Stimulated activated CD8-positive, alpha-beta memory T cell treated with anti-CD3 and anti-CD28 coated beads, Interleukin-15, amount 100 ng/mL, for 1 hour (primary cell): ENCODE measurements around the gene FAM78A.

Experiments used
- DNase-seq: peaks from one replicate; pipeline ENCODE4 v3.0.0-alpha.2; 2020; ENCODE audit warnings: low read depth

Gene FAM78A, protein sequence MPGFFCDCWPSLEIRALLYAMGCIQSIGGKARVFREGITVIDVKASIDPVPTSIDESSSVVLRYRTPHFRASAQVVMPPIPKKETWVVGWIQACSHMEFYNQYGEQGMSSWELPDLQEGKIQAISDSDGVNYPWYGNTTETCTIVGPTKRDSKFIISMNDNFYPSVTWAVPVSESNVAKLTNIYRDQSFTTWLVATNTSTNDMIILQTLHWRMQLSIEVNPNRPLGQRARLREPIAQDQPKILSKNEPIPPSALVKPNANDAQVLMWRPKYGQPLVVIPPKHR

DNA sequence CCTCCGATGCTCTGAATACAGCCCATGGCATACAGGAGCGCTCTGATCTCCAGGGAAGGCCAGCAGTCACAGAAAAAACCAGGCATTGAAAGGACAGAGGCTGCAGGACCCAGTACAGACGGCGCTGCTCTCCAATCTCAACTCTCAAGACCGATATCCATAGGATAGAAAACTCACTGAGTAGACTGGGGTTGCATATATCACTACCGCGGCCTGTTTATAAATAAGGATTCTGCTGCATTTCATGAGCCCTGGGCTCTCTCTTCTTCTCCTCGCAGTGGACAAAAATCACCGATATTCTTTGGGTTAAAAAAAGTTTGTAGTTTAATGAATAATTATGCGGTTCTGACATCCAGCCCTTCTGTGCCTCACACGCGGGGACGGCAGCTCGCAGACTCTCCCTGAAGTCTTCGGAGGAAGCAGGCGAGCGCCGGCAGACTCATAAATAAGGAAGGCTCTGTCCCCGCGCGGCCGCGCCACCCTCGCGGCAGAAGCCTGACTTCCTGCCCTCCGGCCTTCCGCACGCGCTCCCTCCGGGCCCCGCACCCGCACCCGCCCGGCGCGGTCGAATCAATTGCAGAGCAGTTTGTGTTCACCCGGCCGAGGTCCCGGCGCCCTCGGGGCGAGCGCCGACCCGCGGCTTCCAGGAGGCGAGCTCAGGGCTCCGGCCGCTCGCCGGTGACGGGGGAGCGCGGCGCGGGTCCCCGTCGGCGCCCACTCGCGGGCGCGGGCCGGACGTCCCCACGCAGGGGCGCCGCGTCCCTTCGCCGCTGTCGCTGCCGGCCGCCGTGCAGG, at the start of gene FAM78A:
FAM78A (minus strand) TSS at position 417 of the 795 bp plus-strand sequence; CDS start at position 86, 331 bp downstream.
- DNase-seq = no peak

DNA sequence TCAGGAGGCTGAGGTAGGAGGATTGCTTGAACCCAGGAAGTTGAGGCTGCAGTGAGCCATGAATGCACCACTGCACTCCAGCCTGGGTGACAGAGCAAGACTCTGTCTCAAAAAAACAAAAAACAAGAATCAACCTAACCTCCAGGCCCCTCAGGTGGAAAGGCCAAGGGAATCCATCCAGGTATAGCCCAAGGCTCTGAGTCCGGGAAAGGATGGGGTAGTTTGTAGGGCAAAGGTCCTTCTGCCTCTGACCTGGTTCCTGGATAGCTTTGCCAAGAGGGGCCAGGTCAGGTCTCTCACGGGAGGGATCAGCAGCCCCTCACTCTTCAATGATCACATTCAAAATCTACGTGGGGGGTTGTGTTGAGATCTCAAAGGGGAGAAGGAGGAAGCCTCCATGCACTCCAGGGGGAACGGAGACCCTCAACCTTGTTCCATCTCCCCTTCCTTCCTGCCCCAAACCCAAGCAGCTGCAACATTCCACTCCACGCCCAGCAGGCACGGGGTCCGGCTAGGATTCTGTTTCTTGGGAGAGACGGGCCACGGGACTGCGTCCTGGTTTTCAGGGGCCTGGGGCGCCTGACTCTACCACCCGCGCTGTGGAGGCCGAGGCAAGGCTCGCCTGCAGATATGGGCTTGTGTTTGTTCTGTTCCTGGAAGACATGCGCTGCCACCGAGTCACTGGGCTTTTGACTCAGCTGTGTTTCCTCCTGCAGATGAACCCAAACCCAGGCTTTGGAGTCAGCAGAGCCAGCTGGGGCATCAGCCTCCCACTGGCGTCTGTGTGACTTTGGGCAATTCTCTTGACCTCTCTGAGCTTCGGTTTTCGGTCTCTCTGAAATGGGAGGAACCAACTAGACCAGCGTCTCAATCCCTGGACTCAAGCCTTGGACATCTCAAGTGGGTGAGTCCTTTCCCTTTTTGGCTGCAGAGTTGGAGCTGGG, 48.7 kb upstream of the FAM78A start:
- no peak for DNase-seq

DNA sequence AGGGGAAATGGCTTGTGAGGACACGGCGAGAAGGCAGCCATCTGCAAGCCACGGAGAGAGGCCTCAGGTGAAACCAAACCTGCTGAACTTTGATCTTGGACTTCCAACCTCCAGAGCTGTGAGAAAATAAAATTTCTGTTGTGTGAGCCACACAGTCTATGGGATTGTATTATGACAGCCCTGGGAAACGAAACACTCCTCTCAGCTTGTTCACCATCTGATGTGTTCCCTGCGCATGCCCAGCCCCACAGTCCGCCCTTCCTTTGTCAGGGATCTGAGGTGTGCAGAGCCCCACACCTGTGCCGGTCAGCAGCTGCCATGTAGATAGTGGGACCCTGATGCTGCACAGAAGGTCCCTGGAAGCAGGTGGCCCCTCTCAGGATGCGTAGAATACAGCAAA, 47.3 kb upstream of the FAM78A start:
- no peak for DNase-seq

DNA sequence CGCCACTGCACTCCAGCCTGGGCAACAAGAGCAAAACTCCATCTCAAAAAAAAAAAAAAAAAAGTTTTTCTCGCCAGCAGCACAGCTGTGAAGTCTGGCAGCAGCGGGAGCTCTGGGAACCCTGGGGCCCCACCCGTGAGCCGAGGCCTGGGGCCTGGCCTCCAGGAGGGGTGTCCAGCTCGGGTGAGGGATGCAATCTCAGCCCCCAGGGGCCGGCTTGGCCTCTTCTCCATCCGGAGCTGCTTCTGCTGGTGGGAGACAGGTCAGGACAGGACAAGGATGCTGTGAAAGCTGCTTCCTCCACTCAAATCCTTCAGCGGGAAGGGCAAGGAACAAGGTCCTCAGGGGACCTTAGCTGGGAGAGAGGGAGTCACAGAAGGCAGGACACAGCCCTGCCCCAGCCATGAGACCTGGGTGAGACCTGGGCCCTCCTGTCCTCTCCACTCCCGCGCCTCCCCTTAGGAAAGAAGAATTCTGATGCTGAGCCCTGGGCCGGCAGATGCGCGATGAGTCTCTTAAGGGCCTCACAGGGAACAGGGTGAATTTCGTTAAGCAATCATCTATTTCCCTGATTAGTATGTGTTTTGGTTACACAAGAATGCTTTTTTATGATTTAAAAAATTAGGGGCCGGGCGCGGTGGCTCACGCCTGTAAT, 43.8 kb upstream of the FAM78A start:
- DNase-seq = no peak

DNA sequence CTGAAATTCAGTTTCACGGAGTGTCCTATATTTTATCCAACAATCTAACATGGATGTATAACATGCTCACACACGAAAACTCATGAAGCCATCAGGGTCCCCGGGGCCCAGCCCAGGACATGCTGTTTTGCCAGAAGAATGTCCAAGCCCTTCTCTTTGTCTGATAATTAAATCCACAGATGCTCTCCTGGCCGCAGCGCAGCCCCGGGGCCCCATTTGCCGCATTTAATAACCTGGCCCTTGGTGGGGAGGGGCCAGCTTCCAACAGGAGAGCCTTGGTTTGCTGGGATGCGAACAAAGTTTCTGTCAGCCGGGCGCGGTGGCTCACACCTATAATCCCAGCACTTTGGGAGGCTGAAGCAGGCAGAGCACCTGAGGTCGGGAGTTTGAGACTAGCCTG, 43.2 kb upstream of the FAM78A start:
- no peak for DNase-seq

DNA sequence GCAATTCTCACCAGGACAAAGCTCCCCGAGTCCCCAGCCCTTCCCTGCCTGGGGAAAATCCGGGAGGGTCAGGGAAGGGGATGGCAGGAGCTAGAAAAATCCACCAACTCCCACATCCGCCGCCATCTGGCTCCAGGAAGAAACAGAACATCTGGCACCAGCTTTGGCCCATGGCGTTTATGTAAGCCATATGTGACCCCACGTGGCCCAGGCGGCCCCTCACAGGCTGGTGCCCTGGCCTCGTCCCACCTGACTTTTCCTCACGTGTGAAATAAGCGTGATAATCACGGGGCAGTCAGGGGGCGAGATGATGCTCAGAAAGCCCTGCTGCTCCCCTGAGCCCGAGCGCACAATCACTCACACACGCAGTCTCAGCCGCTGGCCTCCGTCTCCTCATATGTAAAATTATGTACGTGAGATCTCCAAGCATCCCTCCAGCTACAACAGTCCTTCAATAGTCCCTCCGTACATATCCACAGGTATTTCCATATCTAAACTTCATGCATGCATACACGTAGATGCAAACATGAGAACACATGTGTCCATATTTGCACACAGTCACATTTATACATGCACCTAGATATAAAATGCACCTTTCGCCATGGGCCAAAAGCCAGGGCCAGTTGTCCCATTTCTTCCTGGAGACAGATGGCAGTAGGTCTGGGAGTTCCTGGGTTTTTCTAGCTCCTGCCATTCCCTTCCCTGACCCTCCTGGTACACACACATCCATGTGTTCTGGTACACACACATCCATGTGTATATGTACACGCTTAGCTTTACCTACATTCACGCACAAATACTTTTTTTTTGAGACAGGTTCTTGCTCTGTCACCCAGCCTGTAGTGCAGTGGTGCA, 42.1 kb upstream of the FAM78A start:
- no peak for DNase-seq

DNA sequence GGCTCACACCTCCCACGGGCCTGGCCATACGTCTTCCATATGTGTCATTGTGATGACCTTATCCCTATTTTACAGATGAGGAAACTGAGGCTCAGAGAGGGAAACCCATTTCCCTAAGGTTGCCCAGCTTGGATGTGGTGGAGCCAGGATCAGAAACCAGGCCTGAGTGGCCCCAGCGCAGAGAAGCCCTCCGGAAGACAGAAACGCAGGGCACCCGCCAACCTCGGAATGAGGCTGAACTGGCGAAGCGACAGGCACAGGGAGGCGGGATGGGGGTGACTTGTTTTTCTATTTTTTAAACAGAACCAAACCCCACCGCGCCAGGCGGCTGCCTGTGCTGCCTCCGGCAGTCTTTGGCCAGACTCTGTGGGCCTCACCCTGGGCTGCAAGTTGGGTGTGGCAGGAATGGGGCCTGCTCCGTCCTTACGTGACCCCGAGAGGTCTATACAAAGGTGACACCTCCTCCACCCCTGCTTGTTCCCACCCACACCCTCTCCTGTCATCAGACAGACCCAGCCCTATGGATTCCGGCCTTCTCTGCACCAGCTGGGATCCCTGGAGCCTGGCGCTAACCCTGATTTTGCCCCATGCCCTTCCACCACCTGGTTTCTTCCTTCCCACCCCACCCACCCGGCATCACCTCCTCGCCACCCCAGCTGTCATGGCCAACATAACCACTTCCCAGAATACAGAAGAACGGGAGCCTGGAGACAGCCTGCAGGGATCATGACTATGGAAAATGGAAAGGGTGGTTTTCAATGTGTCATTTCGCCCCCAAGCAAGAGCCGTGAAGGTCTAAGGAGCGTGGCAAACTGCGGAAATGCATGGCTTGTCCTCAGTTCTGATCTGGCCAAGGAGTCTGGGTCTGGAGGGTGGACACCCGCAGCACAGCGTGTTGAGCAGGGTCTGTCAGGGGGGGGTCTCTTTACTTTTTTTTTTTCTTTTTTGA, 36.8 kb upstream of the FAM78A start:
- no peak for DNase-seq

DNA sequence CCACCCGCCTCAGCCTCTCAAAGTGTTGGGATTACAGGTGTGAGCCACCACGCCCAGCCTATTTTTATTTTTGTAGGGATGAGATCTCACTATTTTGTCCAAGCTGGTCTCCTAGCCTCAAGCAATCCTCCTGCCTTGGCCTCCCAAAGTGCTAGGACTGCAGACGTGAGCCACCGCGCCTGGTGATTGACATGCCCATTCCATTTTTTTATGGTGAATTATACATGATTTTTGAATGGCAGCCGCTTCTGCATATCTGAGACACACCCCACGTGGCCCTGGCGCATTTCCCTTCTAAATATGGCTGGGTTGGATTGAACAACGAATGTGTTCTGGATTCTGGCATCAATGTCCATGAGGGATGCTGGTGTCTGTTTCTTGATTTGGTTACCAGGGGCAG, 35.9 kb upstream of the FAM78A start:
- no peak for DNase-seq

DNA sequence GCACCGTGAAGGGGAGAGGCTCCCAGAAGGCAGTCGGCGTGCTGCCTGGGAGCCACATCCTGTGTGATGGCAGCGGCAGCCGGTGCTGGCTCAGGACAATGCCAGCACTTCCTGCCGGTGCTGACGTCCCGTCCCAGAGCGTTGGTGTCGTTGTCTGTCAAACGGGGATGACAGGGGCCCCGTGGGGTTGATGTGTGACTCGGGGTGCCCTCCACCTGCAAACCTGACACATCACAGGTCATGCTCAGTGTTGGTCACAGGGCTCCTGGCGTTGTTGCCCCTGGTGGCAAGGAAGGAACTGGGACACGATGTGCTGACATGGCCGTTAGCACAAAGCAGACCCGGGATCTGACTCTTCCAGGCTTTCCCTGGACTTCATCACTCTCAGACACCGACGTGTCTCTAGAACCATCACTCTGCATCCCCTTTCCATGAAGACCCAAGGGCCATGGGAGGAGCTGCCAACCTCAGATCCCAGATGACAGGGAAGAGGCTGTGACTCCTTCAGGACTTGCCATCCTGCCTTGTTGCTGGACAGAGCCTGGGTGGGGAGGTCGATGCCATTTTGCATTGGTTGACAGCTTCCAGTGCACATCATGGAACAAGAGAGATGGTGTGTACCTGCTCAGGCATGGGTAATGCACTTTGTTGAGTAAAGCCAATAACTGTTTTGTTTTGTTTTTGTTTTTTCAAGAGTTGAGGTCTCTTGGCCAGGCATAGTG, 34.7 kb upstream of the FAM78A start:
- peak; percentile 2 for DNase-seq

DNA sequence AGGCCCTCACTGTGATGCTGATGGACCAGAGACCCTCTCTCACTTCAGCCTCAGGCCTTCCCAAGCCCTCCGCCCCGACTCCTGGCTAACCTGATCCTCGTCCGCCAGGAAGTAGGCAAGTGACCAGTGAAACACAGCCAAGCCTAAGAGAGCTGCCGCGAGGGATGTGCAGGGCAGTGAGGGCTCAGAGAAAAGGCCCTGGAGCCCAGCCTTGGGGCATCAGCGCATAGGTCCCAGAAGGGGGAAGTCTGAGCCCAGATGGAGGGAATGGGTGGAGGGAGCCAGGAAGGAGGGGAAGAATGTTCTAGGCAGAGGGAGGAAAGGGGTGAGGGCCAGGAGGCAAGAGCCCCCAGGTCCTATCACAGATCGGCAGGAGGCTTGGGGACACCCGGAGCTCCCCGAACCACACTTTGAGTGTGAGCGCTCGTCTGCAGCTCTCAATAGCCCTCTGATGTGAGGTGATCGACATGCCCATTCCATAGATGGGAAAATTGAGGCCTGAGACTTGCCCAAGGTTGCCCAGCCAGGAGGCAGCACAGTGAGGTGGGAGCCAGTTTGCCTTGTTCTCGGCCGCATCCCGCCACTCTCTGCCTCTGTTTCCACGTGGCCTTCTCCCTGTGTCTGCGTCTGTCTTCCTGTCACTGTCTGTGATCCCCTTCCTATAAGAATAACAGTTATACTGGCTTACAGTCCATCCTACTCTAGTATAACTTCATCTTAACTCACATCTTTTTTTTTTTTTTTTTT, 33.4 kb upstream of the FAM78A start:
- DNase-seq = no peak

DNA sequence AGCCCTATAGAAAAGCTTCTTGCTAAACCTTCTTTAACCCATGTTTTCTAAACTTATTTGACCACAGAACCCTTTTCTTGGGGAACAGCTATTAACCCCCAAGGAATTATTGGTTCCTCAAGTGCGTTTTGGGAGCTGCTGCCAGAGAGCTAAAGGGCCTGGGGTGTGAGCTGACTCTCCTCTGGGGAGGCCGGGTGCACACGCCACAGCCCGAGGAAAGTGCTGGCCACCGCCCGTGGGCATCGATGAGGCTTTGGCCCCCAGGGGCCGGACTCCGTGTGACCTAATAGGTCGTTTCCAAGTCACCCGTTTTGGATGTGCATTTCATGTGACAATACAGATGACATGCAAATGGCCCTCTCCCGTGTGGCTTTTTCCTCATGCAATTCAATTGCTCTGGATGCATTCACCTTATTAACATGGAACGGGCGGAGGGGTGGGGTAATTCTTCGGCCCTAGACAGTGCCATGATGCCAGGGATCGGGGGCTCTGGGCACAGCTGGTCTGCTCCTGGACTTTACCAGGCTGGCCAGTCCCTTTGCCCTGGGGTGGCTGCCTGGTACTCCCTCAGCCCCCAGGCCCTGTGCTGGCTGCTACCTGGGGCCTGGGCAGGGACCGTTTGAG, 32.7 kb upstream of the FAM78A start:
- DNase-seq = no peak

DNA sequence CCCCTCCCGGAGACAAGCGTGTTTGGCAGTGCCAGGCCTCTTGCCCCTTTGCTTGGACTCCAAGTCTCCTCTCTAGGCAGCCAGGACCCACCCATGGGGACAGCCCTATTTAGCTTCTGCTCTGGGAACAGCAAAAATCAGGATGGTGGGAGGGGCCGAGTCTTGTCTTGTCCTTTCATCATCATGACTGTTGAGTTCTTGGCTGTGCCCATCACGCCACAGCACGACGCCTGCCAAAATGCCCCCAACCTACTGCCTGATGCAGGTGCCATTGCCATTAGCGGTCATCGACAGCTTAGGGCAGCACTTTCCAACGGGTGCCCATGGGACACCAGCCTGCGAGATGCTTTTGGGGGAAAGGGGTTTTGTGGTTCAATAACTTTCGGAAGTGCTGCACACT, 32.1 kb upstream of the FAM78A start:
- no peak for DNase-seq

DNA sequence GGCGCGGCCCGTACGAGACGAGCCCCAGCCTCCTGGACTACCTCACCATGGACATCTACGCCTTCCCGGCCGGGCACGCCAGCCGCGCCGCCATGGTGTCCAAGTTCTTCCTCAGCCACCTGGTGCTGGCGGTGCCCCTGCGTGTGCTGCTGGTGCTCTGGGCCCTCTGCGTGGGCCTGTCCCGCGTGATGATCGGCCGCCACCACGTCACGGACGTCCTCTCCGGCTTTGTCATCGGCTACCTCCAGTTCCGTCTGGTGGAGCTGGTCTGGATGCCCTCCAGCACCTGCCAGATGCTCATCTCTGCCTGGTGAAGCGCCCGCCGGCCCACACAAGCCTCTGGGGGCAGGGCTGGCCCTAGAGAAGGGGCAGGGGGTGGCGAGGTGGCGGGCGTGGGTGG, 31.7 kb upstream of the FAM78A start:
- DNase-seq = no peak

DNA sequence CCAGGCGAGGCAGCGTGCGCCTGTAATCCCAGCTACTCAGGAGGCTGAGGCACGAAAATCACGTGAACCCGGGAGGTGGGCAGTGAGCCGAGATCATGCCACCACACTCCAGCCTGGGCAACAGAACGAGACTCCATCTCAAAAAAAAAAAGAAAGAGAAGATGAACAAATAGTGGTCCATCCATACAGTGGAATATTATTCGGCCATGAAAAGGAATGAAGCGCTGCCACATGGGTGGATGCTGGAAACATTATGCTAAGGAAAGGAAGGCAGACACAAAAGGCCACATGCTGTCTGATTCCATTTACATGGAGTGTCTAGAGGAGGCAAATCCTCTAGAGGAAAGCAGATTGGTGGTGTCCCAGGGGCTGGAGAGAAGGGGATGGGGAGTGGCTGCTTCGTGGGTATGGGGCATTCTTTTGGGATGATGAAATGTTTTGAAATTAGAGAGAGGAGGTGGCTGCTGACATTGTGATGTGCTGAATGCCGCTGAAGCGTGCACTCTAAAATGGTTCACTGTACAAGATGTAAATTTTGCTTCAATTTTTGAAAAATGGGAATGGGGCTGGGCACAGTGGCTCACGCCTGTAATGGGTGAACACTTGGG, 30.2 kb upstream of the FAM78A start:
- no peak for DNase-seq

DNA sequence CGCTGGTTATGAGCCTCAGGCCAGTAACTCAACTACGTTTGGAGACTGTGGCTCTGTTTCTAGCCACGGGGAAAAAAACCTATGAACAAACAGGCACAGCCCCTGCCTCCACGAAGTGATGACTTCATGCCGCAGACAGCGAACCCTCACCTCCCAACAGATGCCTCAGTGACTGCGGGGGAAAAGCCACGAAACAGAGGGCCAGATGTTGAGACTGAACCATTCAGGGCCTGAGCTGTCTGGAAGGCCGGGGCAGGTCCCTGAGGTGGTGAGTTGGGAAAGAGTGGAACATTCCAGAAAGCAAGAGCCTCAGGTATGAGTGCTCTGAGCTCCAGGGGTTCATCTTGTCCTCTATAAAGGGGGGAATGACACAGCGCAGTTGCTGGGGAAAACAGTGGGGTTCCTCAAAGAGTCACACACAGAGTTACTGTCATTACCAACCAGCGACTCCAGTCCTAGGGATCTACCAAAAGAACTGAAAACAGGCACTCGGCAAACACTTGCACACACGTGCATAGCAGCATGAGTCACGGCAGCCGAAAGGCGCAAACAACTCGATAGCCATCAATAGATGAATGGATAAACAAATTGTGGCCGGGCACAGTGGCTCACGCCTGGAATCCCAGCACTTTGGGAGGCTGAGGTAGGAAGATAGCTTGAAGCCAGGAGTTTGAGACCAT, 28.5 kb upstream of the FAM78A start:
- DNase-seq = no peak

DNA sequence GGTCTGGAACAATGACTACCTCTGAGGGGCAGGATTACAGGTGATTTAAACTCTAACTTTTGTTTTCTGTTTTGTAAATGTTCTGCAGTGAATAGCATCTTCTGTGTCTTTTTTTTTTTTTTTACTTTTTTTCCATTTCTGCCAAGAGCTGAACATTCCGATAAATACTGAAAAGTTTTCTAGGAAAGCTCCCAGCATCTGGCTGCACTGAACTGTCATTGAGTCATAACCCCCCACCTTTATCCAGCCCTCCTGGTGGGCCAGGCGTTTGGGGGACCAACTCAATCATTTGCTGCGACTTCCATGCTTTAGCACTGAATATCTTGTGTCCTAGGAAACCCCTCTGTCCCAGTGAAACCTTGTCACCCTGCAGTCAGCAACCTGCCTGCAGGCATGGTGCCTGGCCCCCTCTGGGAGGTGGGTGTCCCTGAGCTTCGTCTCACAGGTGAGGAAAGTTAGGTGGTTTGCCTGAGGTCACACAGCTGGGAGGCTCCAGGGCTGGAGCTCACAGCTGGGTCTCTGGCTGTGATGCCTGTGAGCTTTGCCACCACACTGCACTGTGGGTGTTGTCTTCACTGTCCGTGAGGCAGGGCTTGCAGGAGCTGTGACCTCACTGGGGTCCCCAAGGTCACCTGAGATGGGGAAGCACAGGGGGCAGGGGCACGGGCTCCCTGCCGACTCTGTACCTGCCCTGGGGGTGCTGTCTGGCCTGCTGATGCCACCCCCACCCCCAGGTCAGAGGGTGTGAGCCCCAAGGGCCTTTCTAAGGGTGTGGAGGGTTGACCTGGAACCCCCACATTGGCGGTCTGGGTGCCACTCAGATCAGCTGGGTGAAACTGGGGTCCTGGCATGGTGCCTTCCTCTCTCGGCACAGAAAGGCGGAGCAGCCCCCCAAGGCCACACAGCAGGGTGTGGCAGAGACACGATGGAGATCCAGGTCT, 27.3 kb upstream of the FAM78A start:
- DNase-seq = no peak
